Upper lobe of left lung (tissue), 4 donors: Measurements from ENCODE around the gene GID8.

Experiments
- CTCF ChIP-seq, 6 experiments: fragments of 450-650 bp in 4 of 6; fragments of 200-600 bp in 2 of 6; sonication (generic) in 2 of 6; IDR thresholded peaks; one replicate each; pipeline ENCODE4 v1.5.1; 2016 to 2019; ENCODE audit warnings: antibody characterized with exemption in 6 of 6
- POLR2A ChIP-seq, 4 donors: fragments of 450-650 bp; IDR thresholded peaks; one replicate each; pipeline ENCODE4 v1.5.1; 2016 to 2017; ENCODE audit warnings: antibody characterized with exemption in 4 of 4, mild to moderate bottlenecking in 2 of 4

- TF ChIP-seq CTCF (IDR thresholded peaks at IDR 0.05) (no peak), POLR2A (IDR thresholded peaks at IDR 0.05) (no peak)
Measured at GRCh38 chr20:62946918-62947317, 9.0 kb downstream of the GID8 start.
